HG03108 (cell line): ENCODE data around the gene TBX19.

Experiments
- ATAC-seq: cut with Tn5 transposase; IDR thresholded peaks from one replicate; pipeline ENCODE4 v1.9.1; 2021; ENCODE audit warnings: moderate library complexity; ENCODE audit not compliant: unreplicated experiment

Gene TBX19

DNA sequence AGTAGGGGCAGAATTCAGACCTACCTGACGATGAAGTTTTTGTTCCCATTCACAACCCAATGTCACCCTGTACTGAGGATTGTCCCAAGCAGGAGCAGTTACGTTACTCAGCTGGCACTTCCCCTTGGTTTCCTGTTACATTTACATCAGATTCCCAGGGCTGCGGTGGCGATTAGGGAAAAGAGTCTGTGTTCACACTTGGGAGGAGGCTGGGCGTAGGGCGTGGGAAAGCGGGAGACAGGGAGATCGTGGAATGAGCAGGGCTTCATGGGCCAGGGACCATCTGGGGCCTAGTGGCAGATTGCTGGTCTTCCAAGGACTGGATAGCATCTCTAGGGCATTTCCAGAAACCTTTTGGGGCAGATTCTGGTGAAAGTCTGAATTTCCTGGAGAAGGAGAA, 39.0 kb downstream of the TBX19 start:
- no peak for ATAC-seq

DNA sequence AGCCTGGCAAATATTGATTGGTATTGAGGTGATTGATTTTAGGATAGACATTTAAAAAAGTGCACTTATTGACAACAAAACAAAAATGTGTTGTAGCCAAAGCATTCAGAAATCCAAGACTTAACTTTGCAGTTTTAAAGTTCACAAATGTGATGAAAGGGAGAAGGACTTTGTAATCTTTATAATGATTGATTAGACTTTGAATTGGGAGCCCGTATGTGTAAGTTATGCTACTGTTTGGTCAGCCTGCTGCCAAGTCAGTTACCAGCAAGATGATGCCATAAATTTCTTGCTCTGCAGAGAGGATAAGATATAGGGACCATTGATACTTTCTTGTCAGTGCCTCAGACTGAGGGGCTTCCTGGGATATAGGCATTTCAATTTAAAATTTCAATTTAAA, 39.5 kb downstream of the TBX19 start:
- no peak for ATAC-seq

DNA sequence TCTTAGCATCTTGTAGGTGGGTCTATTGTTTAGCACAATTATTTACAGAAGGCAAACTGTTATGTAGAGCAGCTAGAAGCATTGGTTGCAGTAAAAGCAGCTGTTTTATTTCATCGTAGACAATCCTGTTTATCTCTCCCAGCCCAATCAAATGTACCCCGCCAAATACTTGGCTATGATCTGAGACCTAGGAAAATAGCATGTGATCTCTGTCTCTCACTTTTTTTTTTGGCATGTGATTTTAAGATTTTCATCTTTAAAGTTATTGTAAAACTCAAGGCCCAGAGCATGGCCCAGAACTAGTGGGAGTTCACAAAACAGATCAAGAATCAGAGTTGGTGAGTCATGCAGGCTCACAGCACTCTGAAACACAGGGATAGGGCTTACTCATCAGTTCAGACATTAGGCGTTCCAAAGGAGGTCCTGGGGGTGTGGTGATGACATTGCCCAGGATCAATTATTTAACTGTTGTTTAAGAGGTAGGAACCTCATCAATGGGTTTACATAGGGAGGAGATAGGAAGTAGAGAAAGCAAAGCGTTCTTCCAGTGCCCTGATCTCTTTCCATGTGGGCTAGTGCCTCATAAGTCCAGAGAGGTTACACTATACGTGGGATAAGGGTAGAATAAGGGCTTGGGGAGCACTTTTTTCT, 40.2 kb downstream of the TBX19 start:
- no peak for ATAC-seq

DNA sequence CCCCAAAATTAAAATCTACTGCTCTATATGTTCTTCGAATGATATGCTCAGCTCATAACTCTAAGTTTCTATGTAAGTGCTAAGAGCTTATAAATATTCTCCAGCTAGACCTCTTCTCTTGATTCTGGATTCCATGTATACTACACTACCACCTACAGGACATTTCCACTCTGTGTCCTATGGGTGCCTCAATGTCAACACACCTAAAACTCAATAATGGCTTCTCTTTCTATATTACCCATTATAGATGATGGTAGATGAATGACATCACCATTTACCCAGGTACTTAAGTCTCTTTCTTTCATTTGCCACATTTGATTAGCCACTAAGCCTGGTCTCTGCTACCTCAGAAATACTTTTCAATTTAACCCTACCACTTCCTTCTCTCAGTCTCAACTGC, 41.3 kb downstream of the TBX19 start:
- ATAC-seq = no peak

DNA sequence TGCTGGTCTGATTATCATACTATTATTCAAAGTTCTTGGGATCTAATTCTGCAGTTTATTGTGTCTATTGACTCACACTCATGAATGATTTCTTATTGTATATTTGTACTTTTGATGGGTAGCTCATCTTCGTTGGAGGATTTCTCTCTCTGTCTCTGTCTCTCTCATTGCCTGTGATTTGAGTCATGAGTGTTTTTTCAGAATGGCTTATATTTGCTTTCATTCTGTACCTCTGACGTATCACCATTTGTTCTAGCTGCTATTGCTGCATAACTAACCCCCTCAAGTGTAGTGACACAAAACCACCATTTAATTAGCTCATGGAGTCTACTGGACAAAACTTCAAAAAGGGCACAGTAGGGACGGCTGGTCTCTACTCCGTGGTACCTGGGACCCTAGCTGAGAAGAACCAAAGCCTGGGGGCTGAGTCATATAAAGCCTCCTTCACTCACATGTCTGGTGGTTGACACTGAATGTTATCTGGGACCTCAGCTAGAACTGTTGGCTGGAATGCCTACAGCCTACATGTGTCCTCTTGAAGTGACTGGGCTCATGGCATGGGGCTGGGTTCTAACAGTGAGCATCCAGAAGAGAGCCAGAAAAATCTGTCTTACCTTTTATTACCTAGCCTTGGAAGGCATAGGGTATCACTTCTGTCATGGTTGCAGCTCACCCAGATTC, 44.2 kb downstream of the TBX19 start:
- ATAC-seq = no peak

DNA sequence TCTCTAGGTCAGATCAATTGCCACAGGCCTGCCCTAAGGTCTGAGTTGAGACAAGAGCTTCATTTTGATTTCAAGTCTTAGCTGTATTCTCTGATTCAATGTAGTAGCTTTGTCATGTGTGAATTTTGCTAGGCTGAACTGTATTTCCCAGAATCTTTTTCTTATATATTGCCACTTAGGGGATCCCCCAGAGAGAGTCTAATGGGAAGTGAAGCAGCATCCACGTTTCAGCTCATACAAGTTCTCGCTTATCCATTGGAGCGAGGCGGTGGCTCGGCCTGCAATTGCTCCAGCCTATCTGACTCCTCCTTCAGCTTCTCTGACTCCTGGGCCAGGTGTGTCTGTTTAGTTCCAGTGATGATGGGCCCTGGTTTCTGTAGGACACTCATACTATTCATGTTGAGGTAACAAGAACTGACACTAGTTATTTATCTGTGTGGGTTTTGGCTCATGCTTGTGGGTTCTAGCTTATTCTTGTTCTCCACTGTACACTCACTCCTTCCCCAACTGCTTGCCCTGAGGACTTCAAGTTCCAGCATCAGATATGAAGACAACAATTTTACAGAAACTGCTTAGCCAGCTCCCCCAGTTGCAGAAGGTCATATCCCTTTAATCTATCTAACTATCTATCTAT, 48.2 kb downstream of the TBX19 start:
- no peak for ATAC-seq

DNA sequence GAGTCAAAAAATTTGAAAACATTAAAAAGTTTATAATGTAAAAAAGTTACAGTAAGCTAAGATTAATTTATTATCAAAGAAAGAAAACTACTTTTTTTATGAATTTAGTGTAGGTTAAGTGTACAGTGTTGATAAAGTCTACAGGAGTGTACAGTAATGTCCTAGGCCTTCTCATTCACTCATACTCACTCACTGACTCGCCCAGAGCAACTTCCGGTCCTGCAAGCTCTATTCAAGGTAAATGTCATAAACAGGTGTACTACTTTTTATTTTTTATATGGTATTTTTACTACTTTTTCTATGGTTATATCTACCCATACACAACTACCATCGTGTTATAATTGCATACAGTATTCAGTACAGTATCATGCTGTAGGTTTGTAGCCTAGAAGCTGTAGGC, 49.6 kb downstream of the TBX19 start:
- no peak for ATAC-seq

DNA sequence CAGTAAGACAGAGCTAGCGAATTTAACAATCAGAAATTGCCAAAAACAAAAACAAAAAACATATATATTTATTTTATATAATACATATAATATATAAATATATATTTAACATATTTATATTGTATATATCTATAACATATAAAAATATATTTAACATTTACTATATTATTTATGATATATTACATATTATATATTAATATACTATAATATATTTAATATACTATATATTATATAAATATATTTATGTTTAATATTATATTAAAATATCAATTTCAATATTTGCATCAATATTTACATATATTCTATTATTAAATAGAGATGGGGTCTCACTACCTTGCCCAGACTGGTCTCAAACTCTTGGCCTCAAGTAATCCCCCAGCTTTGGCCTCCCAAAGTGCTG, 50.9 kb downstream of the TBX19 start:
- no peak for ATAC-seq

DNA sequence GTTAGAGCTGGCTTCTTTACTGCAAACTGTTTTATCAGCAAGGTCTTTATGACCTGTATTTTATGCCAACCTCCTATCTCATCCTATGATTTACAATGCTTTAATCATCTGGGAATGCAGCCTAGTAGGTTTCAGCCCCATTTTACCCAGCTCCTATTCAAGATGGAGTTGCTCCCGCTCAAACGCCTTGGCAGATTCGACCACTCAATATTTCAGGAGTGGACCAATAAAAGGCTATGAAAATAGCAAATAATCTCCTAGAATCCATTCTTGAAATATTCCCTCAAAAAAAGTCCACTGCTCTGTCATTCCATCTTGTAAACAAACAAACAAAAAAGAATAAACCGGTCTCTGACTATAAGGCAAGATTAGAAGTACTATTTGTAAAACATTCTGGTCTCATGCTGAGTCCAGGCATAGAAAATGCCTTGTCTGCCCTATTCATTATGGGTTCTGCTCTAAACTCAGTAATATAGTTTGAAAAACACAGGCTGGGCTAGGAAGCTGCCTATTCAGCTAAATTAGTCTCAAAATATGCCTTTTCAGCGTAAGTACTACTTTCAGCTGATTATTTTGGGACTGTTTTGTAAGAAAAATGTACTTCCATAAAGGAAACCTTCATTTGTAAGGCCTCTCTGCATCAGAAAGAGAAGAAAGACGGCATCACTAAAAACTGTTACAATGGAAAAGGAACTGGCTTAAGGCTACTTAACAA, 53.0 kb downstream of the TBX19 start:
- ATAC-seq = no peak

DNA sequence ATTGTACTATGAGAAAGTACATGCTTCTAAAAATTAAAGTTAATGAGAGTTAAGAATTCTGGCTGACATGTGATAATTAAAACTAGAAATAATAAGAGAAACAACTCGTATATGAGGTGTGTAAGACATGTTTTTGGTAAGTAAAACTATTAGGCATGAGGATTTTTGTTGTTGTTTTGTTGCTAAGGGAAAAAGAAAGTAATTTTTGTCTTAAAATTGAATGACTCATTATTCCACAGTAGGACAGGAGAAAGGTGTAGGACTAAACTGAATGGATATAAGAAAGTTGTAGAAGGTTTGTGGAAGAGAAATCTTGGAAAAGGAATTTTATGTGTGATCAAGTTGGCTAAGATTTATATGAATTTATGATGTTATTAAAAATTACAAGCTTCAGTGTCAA, 54.8 kb downstream of the TBX19 start:
- ATAC-seq = no peak

DNA sequence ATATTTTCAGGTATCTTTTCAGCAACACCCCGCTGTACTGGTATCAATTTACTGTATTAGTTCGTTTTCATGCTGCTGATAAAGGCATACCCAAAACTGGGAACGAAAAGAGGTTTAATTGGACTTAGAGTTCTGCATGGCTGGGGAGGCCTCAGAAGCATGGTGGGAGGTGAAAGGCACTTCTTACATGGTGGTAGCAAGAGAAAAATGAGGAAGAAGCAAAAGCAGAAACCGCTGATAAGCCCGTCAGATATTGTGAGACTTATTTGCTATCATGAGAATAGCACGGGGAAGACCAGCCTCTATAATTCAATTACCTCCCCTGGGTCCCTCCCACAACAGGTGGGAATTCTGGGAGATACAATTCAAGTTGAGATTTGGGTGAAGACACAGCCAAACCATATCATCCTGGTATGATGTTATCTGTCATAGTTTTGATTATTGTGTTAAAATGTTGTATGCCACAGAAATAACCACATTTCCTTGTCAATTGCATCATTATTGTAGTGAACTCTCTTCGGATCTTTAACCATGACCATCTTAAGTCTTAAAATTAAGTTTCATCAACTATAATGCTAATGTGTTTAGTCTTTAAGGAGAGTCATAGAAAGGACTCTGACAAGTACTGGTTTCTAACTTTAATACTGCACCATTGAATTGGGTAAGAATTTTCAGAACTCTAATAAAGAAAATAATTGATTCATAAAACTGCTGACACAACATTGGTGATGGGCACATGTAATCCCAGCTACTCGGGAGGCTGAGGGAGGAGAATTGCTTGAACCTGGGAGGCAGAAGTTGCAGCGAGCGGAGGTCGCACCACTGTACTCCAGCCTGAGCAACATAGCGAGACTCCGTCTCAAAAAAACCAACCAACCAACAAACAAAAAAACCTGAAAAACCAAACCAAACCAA, 58.2 kb downstream of the TBX19 start:
- ATAC-seq = no peak

DNA sequence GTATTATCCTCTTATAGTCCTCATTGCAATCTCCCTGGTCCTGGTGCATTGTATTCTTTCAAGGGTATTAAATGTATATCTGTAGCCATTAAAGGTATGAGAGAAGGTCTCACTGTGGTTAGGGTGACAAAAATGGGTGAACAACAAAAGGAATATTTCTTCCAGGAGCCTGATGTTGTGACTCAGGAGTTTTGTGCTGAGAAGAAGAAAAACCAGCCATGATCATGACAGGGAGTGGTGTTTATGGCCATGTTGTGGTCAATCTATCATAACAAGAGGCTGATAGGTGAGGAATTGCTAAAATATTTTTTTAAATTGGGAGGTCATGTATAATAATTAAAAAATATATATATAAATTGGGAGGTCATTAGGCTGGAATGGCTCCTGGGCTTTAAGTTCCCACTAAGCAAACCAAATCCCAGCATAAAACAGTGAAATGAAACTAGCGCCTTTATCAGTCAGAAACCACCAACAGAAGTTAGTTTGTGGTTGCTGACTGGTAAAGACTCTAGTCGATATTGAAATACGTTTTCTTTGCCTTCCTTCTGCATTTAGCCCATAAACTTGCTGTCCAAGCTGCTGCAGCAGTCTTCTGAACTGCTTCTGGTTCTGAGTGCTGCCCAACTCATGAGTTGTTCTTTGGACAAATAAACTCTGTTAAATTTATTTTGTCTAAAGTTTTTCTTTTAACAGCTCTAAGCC, 60.3 kb downstream of the TBX19 start:
- no peak for ATAC-seq

DNA sequence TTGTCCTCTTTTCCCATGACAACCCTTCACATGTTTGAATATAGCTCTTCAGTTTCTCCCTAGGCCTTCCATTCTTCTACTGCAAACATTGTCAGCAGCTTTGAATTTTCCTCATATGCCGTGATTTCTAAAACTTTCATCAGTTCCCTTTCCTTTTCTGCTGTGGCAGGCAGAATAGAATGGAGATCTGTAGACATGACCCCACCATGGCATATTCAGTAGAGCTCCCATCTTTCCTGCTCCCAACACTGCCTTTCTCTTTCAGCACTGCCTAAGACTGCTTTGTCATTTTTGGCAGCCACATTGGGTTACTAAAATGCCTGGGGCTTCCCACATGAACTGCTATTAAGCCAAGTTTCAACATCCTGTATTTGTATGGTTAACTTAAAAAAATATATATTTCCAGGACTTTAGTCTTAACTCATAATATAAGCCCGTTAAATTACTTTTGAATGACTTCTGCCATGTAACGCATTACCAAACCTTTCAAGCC, 60.9 kb downstream of the TBX19 start:
- no peak for ATAC-seq

DNA sequence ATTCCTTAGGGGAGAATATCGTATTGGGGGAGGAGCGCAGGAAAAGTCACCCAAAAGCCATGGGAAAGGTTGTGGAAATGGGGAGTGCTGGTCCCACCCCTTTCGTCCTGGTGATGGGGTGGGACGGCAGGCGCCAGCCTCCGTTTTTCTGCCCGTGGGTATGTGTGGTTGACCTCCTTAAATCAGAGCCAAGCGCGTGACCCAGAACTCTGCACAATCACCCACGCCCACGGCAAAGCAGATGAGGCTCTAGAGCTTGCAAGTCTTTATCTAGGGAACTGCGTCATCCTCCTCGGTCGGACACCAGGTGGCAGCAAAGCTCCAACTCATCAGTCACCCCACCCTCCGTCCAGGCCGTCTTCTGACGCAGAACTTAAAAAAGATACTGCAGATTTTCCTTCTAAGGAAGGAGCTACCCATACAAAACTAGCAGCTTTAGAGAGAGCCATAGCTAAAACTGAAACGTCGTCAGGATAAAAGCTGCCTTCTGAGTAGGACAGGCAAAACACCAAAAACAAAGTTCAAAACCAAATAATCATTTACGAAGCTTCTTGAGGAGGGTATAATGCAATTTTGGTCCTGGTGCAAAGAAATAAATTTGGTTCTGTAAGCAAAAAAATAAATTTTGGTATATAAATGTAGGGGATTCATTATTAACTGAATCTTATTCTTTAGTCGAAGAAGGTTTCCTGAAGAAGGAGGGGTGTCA, 62.0 kb downstream of the TBX19 start:
- no peak for ATAC-seq

DNA sequence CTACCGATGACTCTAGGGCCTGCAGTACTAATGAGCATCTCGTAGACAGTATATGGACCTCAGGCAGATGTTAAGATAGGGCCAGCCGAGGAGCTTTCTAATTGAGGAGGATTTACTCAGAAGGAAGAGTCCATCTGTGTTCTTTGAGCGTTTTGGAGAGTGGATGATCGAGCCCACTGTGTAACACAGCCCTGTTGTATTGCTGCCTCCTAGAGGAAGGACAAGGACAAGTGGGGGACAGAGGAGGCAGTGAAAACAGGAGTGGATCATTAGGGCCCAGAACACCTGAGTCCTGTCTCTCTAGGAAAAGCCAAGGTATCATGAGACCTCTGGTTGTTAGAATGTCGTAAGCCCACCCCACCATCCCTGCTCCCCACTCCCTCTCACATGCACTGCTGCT, 62.9 kb downstream of the TBX19 start:
- ATAC-seq = no peak

DNA sequence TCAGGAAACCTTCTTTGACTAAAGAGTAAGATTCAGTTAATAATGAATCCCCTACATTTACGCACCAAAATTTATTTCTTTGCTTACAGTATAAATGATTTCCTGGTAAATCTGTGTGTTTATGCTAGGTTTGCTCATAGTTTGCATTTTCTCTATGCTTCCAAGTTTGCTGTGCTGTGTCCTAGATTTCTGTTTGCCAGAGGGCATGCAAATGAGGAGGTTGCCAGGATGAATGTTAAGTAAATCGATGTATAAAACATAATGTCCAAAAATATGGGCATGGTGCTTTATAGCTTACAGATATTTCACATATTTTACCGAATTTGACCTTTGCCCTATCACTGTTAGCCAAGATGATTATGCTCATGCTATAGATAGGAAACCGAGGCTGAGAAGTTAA, 63.8 kb downstream of the TBX19 start:
- no peak for ATAC-seq

DNA sequence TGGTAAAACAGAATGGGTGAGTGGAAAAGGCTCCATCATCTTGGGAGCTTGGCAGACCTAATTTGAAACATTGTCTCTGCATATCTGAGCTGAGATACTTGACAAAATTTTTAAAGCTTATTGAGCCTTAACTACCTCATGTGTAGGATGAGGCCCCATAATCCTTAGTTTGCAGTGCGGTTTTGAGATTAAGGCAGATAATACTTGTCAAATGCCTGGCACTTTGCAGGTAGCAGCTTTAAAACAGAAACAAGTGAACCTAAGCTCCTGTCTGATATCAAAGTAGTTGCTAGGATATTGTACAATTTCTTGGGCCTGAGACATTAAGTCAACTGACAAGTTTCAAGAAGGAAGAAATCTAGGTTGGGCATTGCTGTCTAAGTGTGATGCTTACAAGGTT, 65.3 kb downstream of the TBX19 start:
- no peak for ATAC-seq

DNA sequence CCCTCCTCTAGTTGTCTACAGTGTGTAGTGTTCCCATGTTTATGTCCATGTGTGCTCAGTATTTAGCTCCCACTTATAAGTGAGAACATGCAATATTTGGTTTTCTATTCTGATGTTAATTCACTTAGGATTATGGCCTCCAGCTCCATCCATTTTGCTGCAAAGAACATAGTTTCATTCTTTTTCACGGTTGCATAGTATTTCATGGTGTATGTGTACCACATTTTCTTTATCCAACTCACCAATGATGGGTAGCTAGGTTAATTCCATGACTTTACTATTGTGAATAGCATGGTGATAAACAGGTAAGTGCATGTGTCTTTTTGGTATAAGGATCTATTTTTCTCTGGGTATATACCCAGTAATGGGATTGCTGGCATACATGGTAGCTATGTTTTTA, 67.0 kb downstream of the TBX19 start:
- ATAC-seq = no peak

DNA sequence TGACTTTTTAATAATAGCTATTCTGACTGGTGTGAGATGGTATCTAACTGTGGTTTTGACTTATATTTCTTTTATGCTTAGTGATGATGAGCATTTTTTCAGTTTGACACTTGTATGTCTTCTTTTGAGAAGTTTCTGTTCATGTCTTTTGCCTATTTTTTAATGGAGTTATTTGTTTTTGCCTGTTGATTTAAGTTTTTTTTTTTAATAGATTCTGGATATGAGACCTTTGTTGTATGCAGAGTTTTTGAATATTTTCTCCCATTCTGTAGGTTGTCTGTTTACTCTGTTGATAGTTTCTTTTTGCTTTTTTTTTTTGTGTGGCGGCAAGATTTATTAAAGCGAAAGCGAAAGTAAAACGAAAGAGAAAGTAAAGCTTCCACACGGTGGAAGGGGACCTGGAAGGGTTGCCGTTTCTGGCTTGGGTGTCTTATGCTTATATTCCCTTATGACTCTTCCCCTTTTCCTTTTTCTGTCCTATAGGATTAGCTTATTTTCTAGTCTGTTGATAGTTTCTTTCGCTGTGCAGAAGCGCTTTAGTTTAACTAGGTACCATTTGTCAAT, 67.6 kb downstream of the TBX19 start:
- ATAC-seq = no peak
